Kidney (tissue), 14 donors: ENCODE measurements around the gene WAPL. TPM values are rescaled to one million over a fixed set of nuclear protein-coding genes. Genes with fewer than 3 reads are reported as not detected.

ENCODE experiments used
- DNase-seq, 5 donors: peaks; one replicate each; pipeline ENCODE4 v3.0.0-alpha.2; 2013 to 2020
- FAIRE-seq: peaks from 2 replicates; lab custom pipeline; 2012; peaks lifted over from hg19 to GRCh38; lab: Jason Lieb, UNC
- H3K27ac ChIP-seq, 2 donors: one replicate each; pipeline ENCODE4 v1.7.0; 2013; ENCODE audit warnings: low read depth in 2 of 2, low read length in 2 of 2, inconsistent platforms in 1 of 2
- H3K27me3 ChIP-seq: one replicate; pipeline ENCODE4 v1.7.1; 2013; ENCODE audit warnings: low read length, inconsistent platforms; ENCODE audit not compliant: control insufficient read depth, insufficient read depth
- H3K36me3 ChIP-seq, 3 donors: one replicate each; pipeline versions ENCODE4 v1.7.0 to v1.7.1; 2013; ENCODE audit warnings: low read length in 3 of 3, control low read depth in 1 of 3, inconsistent platforms in 1 of 3; ENCODE audit not compliant: insufficient read depth in 3 of 3, control insufficient read depth in 2 of 3
- H3K4me1 ChIP-seq, 3 donors: one replicate each; pipeline versions ENCODE4 v1.7.0 to v1.7.1; 2013; ENCODE audit warnings: low read length in 3 of 3, inconsistent platforms in 1 of 3, low read depth in 1 of 3; ENCODE audit not compliant: control insufficient read depth in 2 of 3, insufficient read depth in 2 of 3
- H3K4me3 ChIP-seq, 3 donors: one replicate each; pipeline versions ENCODE4 v1.7.0 to v1.8.1; 2013; ENCODE audit warnings: low read length in 3 of 3, control low read depth in 1 of 3, inconsistent platforms in 1 of 3
- H3K9ac ChIP-seq, 3 donors: one replicate each; pipeline versions ENCODE4 v1.7.0 to v1.7.1; 2013; ENCODE audit warnings: low read length in 3 of 3, control low read depth in 1 of 3, inconsistent platforms in 1 of 3
- H3K9me3 ChIP-seq, 3 donors: one replicate each; pipeline versions ENCODE4 v1.7.0 to v1.7.1; 2013; ENCODE audit warnings: low read length in 3 of 3, control low read depth in 1 of 3, inconsistent platforms in 1 of 3; ENCODE audit not compliant: control insufficient read depth in 2 of 3, insufficient read depth in 1 of 3
- intact Hi-C: fragments of 100-400 bp; cut with DNase I; formaldehyde crosslinking; loops from one replicate; pipeline ENCODE4 v1.11.1; 2022
- polyA plus RNA-seq: library from polyadenylated mRNA; stranded (reverse); fragments of 350-450 nt; fragmentation: Illumina TruSeq; extraction: RNeasy Lipid Tissue Mini Kit (QIAGEN cat#74804); gene quantifications from one replicate; pipeline ENCODE4 v1.2.3, GENCODE V29; 2014; ENCODE audit warnings: low read depth, low replicate concordance; ENCODE audit not compliant: insufficient read depth
- total RNA-seq: library from RNA; stranded (reverse); fragmentation: NEBNext Ultra II Directional; extraction: Animal tissue kit (Norgen Biotek cat#: 25700); gene quantifications from one replicate; pipeline ENCODE4 v1.2.1, GENCODE V29; 2021
- TF ChIP-seq, protein P1 (sequence below): IDR thresholded peaks from 3 replicates; pipeline ENCODE4 v1.5.1; 2012; ENCODE audit warnings: mild to moderate bottlenecking, moderate library complexity, borderline replicate concordance; ENCODE audit not compliant: insufficient read depth; ENCODE audit errors: extremely low read depth
- donor health status: control.
- donor health status: control.
- donor health status: control.
- donor health status: control.
- donor health status: control.
- donor health status: DM: yes; HTN: yes; CAD: no.
- donor health status: Normal renal cell carcinoma (clear cell type).

WAPL gene
- total and polyA plus RNA-seq, 2 donors from 2014 or later: 17.6 to 34.7 TPM

DNA sequence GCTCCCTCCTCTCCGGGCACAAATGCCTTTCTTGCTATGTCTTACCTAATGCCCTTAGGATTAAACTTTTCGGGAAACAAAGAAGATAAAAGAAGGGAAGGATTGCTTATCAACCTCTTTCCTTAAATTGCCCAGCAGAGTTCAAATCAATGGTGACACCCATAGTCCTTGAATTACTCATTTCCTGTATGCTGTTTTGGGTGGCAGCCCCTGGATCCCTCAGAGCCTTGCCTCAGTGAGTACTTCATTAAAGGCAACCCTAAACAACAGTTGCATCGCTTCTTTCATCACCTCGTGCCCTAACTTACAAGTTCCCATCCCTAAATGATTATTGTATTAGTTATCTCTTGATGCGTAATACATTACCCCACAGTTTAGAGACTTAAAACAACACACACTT, 31.6 kb upstream of the WAPL start:
- Histone ChIP-seq H3K4me3 (no peak overlapping the region), H3K27me3 (no peaks in the 10 kb centered on the region), H3K9me3 (no peaks in the 10 kb centered on the region), H3K27ac (no peak overlapping the region), H3K9ac (no peak overlapping the region), H3K36me3 (no peaks in the 10 kb centered on the region), H3K4me1 (no peaks in the 10 kb centered on the region)
- TF ChIP-seq, protein P1, sequence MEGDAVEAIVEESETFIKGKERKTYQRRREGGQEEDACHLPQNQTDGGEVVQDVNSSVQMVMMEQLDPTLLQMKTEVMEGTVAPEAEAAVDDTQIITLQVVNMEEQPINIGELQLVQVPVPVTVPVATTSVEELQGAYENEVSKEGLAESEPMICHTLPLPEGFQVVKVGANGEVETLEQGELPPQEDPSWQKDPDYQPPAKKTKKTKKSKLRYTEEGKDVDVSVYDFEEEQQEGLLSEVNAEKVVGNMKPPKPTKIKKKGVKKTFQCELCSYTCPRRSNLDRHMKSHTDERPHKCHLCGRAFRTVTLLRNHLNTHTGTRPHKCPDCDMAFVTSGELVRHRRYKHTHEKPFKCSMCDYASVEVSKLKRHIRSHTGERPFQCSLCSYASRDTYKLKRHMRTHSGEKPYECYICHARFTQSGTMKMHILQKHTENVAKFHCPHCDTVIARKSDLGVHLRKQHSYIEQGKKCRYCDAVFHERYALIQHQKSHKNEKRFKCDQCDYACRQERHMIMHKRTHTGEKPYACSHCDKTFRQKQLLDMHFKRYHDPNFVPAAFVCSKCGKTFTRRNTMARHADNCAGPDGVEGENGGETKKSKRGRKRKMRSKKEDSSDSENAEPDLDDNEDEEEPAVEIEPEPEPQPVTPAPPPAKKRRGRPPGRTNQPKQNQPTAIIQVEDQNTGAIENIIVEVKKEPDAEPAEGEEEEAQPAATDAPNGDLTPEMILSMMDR: no peak
- FAIRE-seq: no peak
- intact Hi-C loops: no loop called here
- no peak for DNase-seq

DNA sequence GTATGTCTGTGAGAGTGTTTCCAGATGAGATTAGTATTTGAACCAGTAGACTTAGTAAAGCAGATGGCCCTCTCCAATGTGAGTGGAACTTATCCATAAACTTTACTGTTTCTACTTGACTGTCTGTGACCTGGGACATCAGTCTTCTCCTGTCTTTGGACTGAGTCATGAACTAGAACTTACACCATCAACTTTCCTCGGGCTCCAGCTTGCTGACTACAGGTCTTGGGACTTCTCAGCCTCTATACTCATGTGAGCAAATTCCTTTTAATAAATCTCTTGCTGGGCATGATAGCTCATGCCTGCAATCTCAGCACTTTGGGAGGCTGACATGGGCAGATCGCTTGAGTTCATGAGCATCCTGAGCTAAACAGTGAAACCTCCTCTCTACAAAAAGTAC, 25.7 kb upstream of the WAPL start:
- Histone ChIP-seq H3K9ac (no peak overlapping the region), H3K4me3 (no peak overlapping the region), H3K9me3 (no peaks in the 10 kb centered on the region), H3K27ac (no peak overlapping the region), H3K4me1 (no peaks in the 10 kb centered on the region), H3K36me3 (no peaks in the 10 kb centered on the region), H3K27me3 (no peaks in the 10 kb centered on the region)
- no peak for FAIRE-seq
- no peak for DNase-seq
- intact Hi-C loops: no loop called here
- TF ChIP-seq, protein P1: no peak

DNA sequence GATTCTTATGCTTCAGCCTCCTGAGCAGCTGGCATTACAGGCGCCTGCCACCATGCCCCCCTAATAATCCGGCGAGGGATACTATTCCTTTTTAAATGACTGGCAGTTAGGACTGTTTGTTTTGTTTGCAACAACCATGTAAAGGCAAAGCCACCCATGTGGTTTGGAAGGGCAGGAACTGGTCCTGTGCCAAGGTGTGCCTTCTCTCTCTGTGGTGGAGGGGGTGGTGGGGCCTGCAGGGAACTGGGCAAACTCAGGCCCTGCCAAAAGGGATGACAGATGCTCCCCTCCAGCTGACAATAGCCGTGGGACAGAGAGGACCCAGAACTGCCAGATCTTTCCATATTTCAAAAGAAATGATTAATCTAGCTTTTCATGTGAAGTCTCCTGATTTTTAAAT, 23.5 kb upstream of the WAPL start:
- Histone ChIP-seq H3K4me1 (no peaks in the 10 kb centered on the region), H3K9me3 (no peaks in the 10 kb centered on the region), H3K27me3 (no peaks in the 10 kb centered on the region), H3K27ac (no peak overlapping the region), H3K9ac (no peak overlapping the region), H3K36me3 (no peaks in the 10 kb centered on the region), H3K4me3 (no peak overlapping the region)
- intact Hi-C loops: no loop called here
- DNase-seq: no peak
- TF ChIP-seq, protein P1: no peak
- FAIRE-seq: no peak

DNA sequence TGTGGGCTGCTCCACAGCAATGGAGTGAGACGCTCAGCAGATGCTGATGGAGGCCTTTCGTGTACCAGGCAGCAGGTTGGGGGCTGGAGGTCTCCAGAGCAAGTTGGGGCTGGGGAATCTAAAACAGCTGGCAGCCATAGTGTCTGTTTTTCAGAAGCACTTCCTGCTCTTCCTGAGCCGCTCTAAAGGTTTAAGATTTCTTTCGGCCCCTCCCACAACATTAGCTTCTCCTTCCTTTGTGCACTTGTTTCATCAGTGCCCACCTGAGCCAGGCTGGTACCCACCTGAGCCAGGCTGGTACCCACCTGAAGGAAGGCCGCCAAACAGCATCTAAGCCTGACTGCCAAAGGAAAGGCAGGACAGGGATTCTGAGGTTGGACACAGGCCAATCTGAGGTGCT, 18.4 kb upstream of the WAPL start:
- H3K27ac ChIP-seq: no peak overlapping the region
- peaks cover 0 to 3% (median 3%) of the 10 kb centered on the region in 3 donors for H3K4me1 ChIP-seq
- intact Hi-C loops: no loop called here
- no peaks in the 10 kb centered on the region for H3K27me3 ChIP-seq
- FAIRE-seq (no peak), DNase-seq (no peak)
- no peak overlapping the region for H3K4me3 ChIP-seq
- no peak overlapping the region for H3K9ac ChIP-seq
- no peaks in the 10 kb centered on the region for H3K36me3 ChIP-seq
- TF ChIP-seq, protein P1: no peak
- H3K9me3 ChIP-seq: no peaks in the 10 kb centered on the region
